CD4-positive, alpha-beta T cell treated with Interferon alpha-2 for 1 hour (primary cell): Measurements from ENCODE around the gene EPHB1.
"Not testable (repeated sequence)": the region's sequence is repeated elsewhere in the genome, so short reads cannot be mapped to it uniquely, and the experiment has no call there.

ENCODE experiments used
- DNase-seq, 2 donors: peaks; one replicate each; pipeline ENCODE4 v3.0.0-alpha.2; 2020 to 2022

EPHB1 gene

GRCh38 chr3:135233476-135233875, 438.4 kb downstream of the EPHB1 start:
- not testable (repeated sequence) for DNase-seq

GRCh38 chr3:135235541-135235940, 440.5 kb downstream of the EPHB1 start:
- no peak for DNase-seq

GRCh38 chr3:135237371-135238143, 442.5 kb downstream of the EPHB1 start:
- DNase-seq, result no peak

GRCh38 chr3:135238236-135238830, 443.3 kb downstream of the EPHB1 start:
- DNase-seq, result no peak

GRCh38 chr3:135238871-135239614, 444.0 kb downstream of the EPHB1 start:
- DNase-seq, result no peak

- no peak for DNase-seq
Measured at GRCh38 chr3:135239615-135239884, 444.5 kb downstream of the EPHB1 start.

- no peak for DNase-seq
Measured at GRCh38 chr3:135240426-135240825, 445.4 kb downstream of the EPHB1 start.

- no peak for DNase-seq
Measured at GRCh38 chr3:135242285-135242684, 447.2 kb downstream of the EPHB1 start.

- DNase-seq, result no peak
Measured at GRCh38 chr3:135243616-135244015, 448.6 kb downstream of the EPHB1 start.

- no peak for DNase-seq
Measured at GRCh38 chr3:135246027-135246426, 451.0 kb downstream of the EPHB1 start.

- DNase-seq, result no peak
Measured at GRCh38 chr3:135248213-135248612, 453.2 kb downstream of the EPHB1 start.

GRCh38 chr3:135249186-135249585, 454.1 kb downstream of the EPHB1 start:
- DNase-seq, result no peak

GRCh38 chr3:135258916-135259315, 463.9 kb downstream of the EPHB1 start:
- no peak for DNase-seq

GRCh38 chr3:135260025-135260424, 465.0 kb downstream of the EPHB1 start:
- no peak for DNase-seq

- DNase-seq, result no peak
Measured at GRCh38 chr3:135261214-135261775, 466.2 kb downstream of the EPHB1 start.

- no peak for DNase-seq
Measured at GRCh38 chr3:135261916-135262315, 466.9 kb downstream of the EPHB1 start.

GRCh38 chr3:135262441-135262840, 467.4 kb downstream of the EPHB1 start:
- no peak for DNase-seq

GRCh38 chr3:135263331-135263730, 468.3 kb downstream of the EPHB1 start:
- DNase-seq, result no peak

GRCh38 chr3:135267487-135267886, 472.4 kb downstream of the EPHB1 start:
- no peak for DNase-seq

GRCh38 chr3:135268941-135269532, 474.0 kb downstream of the EPHB1 start:
- no peak for DNase-seq

GRCh38 chr3:135271177-135272025, 476.3 kb downstream of the EPHB1 start:
- DNase-seq, result no peak

- no peak for DNase-seq
Measured at GRCh38 chr3:135272026-135272669, 477.1 kb downstream of the EPHB1 start.
